Bronchial epithelial cell (primary cell): ENCODE data around the gene CAMK4. TPM values are rescaled to one million over a fixed set of nuclear protein-coding genes. Genes with fewer than 3 reads are reported as not detected.
"Not testable (repeated sequence)": the region's sequence is repeated elsewhere in the genome, so short reads cannot be mapped to it uniquely, and the experiment has no call there.

Experiments
- DNase-seq: peaks from one replicate; pipeline ENCODE4 v3.0.0-alpha.2; 2010; ENCODE audit warnings: low read depth
- FAIRE-seq: peaks from 2 replicates; lab custom pipeline; 2011; peaks lifted over from hg19 to GRCh38; lab: Jason Lieb, UNC
- H3K27me3 ChIP-seq: 2 replicates; pipeline ENCODE4 v1.5.1; 2011; ENCODE audit warnings: low read length; ENCODE audit not compliant: control insufficient read depth, insufficient read depth
- H3K36me3 ChIP-seq: 2 replicates; pipeline ENCODE4 v1.5.1; 2011; ENCODE audit warnings: low read length; ENCODE audit not compliant: control insufficient read depth, insufficient read depth
- H3K4me3 ChIP-seq: 2 replicates; pipeline ENCODE4 v1.5.1; 2011; ENCODE audit warnings: mild to moderate bottlenecking, low read depth, low read length, control low read depth
- CTCF ChIP-seq: IDR thresholded peaks from 2 replicates; pipeline ENCODE4 v1.5.1; 2011; ENCODE audit warnings: mild to moderate bottlenecking, moderate library complexity, low read length, control low read depth, inconsistent platforms; ENCODE audit not compliant: insufficient read depth, severe bottlenecking
- total RNA-seq: library from RNA; depleted of rRNA; stranded (reverse); fragments of >200 nt; gene quantifications from 2 replicates; pipeline ENCODE4 v1.2.1, GENCODE V29; 2014

CAMK4 gene
- total RNA-seq, 1 donor from 2014 or later, result 0.26 TPM

DNA sequence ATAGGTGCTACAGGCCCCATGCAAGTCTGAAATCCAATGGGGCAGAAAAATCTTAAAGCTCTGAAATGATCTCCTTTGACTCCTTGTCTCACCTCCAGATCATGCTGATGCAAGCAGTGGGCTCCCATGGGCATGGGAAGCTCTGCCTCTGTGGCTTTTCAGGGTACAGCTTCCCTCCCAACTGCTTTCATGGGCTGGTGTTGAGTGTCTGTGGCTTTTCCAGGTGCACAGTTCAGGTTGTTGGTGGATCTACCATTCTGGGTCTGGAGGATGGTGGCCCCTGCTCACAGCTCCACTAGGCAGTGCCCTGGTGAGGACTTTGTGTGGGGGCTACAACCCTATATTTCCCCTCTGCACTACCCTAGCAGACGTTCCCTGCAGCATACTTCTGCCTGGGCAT is 184.6 kb downstream of the CAMK4 start:
- H3K27me3 ChIP-seq, result no peaks in the 10 kb centered on the region
- no peak for FAIRE-seq

DNA sequence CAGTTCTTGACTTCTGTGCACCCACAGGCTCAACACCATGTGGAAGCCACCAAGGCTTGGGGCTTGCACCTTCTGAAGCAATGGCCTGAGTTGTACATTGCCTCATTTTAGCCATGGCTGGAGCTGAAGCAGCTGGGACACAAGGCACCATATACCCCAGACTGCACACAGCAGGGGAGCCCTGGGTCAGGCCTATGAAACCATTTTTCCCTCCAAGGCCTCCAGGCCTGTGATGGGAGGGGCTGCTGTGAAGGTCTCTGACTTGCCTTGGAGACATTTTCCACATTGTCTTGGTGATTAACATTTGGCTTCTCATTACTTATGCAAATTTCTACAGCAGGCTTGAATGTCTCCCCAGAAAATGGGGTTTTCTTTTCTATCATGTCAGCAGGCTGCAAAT is 185.1 kb downstream of the CAMK4 start:
- H3K4me3 ChIP-seq, H3K36me3 ChIP-seq, H3K27me3 ChIP-seq, FAIRE-seq, DNase-seq: not testable (repeated sequence)

More for the DNA sequence above, 184.6 kb downstream of the CAMK4 start:
- DNase-seq, result no peak
- TF ChIP-seq CTCF, result no peak
- Histone ChIP-seq H3K36me3 (no peaks in the 10 kb centered on the region), H3K4me3 (no peak overlapping the region)

GRCh38 chr5:111410067-111410466 is 185.9 kb downstream of the CAMK4 start:
- not testable (repeated sequence) for H3K4me3 ChIP-seq, FAIRE-seq, H3K27me3 ChIP-seq, H3K36me3 ChIP-seq, DNase-seq

GRCh38 chr5:111411301-111411700 is 187.1 kb downstream of the CAMK4 start:
- H3K36me3 ChIP-seq, result no peaks in the 10 kb centered on the region
- no peak for TF ChIP-seq CTCF
- no peaks in the 10 kb centered on the region for H3K27me3 ChIP-seq
- no peak for FAIRE-seq
- no peak overlapping the region for H3K4me3 ChIP-seq
- peak; percentile 38 for DNase-seq

GRCh38 chr5:111412593-111412992 is 188.4 kb downstream of the CAMK4 start:
- FAIRE-seq, result no peak
- Histone ChIP-seq H3K36me3 (no peaks in the 10 kb centered on the region), H3K4me3 (no peak overlapping the region), H3K27me3 (no peaks in the 10 kb centered on the region)
- TF ChIP-seq CTCF, result no peak
- no peak for DNase-seq

GRCh38 chr5:111415053-111415452 is 190.9 kb downstream of the CAMK4 start:
- Histone ChIP-seq H3K36me3 (no peaks in the 10 kb centered on the region), H3K27me3 (no peaks in the 10 kb centered on the region), H3K4me3 (no peak overlapping the region)
- TF ChIP-seq CTCF, result no peak
- FAIRE-seq, result no peak
- no peak for DNase-seq

GRCh38 chr5:111422245-111422644 is 198.1 kb downstream of the CAMK4 start:
- H3K27me3 ChIP-seq, result no peaks in the 10 kb centered on the region
- H3K4me3 ChIP-seq, result no peak overlapping the region
- FAIRE-seq (no peak), DNase-seq (no peak)
- H3K36me3 ChIP-seq, result no peaks in the 10 kb centered on the region
- no peak for TF ChIP-seq CTCF
